SK-N-MC (cell line): ENCODE results near the gene TFAP2E.

Experiments
- FOXP2 ChIP-seq: optimal IDR thresholded peaks from 2 replicates; pipeline ENCODE3; 2011; ENCODE audit warnings: mild to moderate bottlenecking, moderate library complexity; ENCODE audit not compliant: insufficient read depth; ENCODE audit errors: extremely low read length, control extremely low read depth
- POLR2AphosphoS5 ChIP-seq: IDR thresholded peaks from 2 replicates; pipeline ENCODE4 v1.6.1; 2012; ENCODE audit warnings: mild to moderate bottlenecking, low read depth, low read length, borderline replicate concordance

DNA sequence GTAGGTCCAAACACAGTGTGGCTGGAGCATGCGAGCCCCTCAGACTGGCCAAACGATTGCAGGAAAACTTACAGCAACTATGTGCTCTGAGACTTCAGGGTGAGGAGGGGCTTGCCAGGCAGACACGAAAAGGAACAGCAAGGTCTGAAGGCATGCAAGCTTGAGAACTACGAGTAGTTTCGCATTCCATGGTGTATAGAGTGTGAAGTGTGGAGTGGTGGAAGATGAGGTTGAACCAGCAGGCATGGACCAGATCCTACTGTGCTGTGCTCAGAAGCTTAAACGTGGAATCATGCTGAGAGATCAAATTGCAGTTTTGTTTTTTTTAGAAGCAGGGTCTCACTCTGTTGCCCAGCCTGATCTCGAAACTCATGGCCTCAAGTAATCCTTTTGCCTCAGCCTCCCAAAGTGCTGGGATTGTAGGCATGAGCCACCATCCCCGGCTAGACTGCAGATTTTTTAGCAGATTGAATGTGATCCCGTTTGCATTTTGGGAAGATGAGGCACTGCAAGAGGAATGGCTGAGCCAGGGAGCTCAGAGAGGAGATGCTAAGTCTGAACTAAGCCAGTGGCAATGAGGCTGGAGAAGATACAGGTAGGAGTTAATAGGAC is 5.1 kb upstream of the TFAP2E start:
- TF ChIP-seq POLR2AphosphoS5 = 0 out of 2 replicates have a peak, but pooled peaks have one; percentile 5
- no peak for TF ChIP-seq FOXP2
